Panc1 (cell line): ENCODE measurements around the gene WAC.

Source experiments
- POLR2AphosphoS5 ChIP-seq: IDR thresholded peaks from 2 replicates; pipeline ENCODE4 v1.6.1; 2012; ENCODE audit warnings: mild to moderate bottlenecking, low read depth, low read length, moderate library complexity
- TCF7L2 ChIP-seq: IDR thresholded peaks from 2 replicates; pipeline ENCODE4 v1.6.1; 2011; ENCODE audit warnings: mild to moderate bottlenecking, low read depth, low read length, inconsistent platforms
- TF ChIP-seq, protein P1 (sequence below): fragments of 450-650 bp; IDR thresholded peaks from 2 replicates; pipeline ENCODE4 v1.5.1; 2017; ENCODE audit warnings: mild to moderate bottlenecking

- TF ChIP-seq, protein P1, sequence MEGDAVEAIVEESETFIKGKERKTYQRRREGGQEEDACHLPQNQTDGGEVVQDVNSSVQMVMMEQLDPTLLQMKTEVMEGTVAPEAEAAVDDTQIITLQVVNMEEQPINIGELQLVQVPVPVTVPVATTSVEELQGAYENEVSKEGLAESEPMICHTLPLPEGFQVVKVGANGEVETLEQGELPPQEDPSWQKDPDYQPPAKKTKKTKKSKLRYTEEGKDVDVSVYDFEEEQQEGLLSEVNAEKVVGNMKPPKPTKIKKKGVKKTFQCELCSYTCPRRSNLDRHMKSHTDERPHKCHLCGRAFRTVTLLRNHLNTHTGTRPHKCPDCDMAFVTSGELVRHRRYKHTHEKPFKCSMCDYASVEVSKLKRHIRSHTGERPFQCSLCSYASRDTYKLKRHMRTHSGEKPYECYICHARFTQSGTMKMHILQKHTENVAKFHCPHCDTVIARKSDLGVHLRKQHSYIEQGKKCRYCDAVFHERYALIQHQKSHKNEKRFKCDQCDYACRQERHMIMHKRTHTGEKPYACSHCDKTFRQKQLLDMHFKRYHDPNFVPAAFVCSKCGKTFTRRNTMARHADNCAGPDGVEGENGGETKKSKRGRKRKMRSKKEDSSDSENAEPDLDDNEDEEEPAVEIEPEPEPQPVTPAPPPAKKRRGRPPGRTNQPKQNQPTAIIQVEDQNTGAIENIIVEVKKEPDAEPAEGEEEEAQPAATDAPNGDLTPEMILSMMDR, result no peak
- no peak for TF ChIP-seq TCF7L2
- no peak for TF ChIP-seq POLR2AphosphoS5
Observed at GRCh38 chr10:28489206-28489605, 43.7 kb upstream of the WAC start.
